Hepatocyte (in vitro differentiated cells): ENCODE data around the gene DLG2.

Source experiments
- CTCF ChIP-seq: fragments of 200-600 bp; sonication (generic); IDR thresholded peaks from 2 replicates; pipeline ENCODE4 v1.5.1; 2016; ENCODE audit warnings: antibody characterized with exemption, mild to moderate bottlenecking; ENCODE audit not compliant: poor library complexity
- EZH2 ChIP-seq: fragments of 200-600 bp; sonication (generic); IDR thresholded peaks from 2 replicates; pipeline ENCODE4 v1.6.1; 2016; ENCODE audit warnings: antibody characterized with exemption, mild to moderate bottlenecking, borderline replicate concordance
- EZH2phosphoT487 ChIP-seq: fragments of 200-600 bp; sonication (generic); IDR thresholded peaks from one replicate; pipeline ENCODE4 v1.6.1; 2018; ENCODE audit warnings: antibody characterized with exemption, mild to moderate bottlenecking, low read depth, moderate library complexity; ENCODE audit not compliant: unreplicated experiment, severe bottlenecking

- TF ChIP-seq CTCF, result no peak
- TF ChIP-seq EZH2, result no peak
- no peak for TF ChIP-seq EZH2phosphoT487
These were observed 242.0 kb downstream of the DLG2 start for GRCh38 chr11:85385111-85385510.
